Spleen (tissue), 11 donors: ENCODE data around the gene KYNU. TPM values are rescaled to one million over a fixed set of nuclear protein-coding genes. Genes with fewer than 3 reads are reported as not detected.

ENCODE experiments used
- DNase-seq: peaks from one replicate; pipeline ENCODE4 v3.0.0-alpha.2; 2020
- H3K27ac ChIP-seq, 8 donors: fragments of 200-600 bp; sonication (generic) in 7 of 8; 1 replicate in 4 of 8; 2 replicates in 4 of 8; pipeline versions ENCODE4 v1.5.0 to v1.8.0; 2016 to 2021; ENCODE audit warnings: inconsistent platforms in 4 of 8, mild to moderate bottlenecking in 4 of 8, moderate library complexity in 1 of 8
- H3K27me3 ChIP-seq, 7 donors: fragments of 200-600 bp; sonication (generic) in 6 of 7; replicated peaks in 1 of 7; 1 replicate in 4 of 7; 2 replicates in 3 of 7; pipeline versions ENCODE4 v1.5.0 to v1.8.0; 2016 to 2021; ENCODE audit warnings: inconsistent platforms in 3 of 7, mild to moderate bottlenecking in 1 of 7
- H3K36me3 ChIP-seq, 6 donors: fragments of 200-600 bp; sonication (generic) in 5 of 6; 1 replicate in 4 of 6; 2 replicates in 2 of 6; pipeline versions ENCODE4 v1.5.0 to v1.8.0; 2016 to 2021; ENCODE audit warnings: inconsistent platforms in 2 of 6
- H3K4me1 ChIP-seq, 6 donors: fragments of 200-600 bp; sonication (generic) in 5 of 6; 1 replicate in 3 of 6; 2 replicates in 3 of 6; pipeline versions ENCODE4 v1.5.0 to v1.8.0; 2016 to 2021; ENCODE audit warnings: inconsistent platforms in 3 of 6
- H3K4me3 ChIP-seq, 8 donors: fragments of 200-600 bp; sonication (generic) in 7 of 8; 1 replicate in 4 of 8; 2 replicates in 4 of 8; pipeline versions ENCODE4 v1.5.0 to v1.8.0; 2016 to 2021; ENCODE audit warnings: inconsistent platforms in 4 of 8, mild to moderate bottlenecking in 4 of 8, moderate library complexity in 2 of 8
- H3K9me3 ChIP-seq, 8 donors: fragments of 200-600 bp; sonication (generic) in 7 of 8; 1 replicate in 4 of 8; 2 replicates in 4 of 8; pipeline versions ENCODE4 v1.5.0 to v1.8.0; 2016 to 2021; ENCODE audit warnings: inconsistent platforms in 4 of 8
- POLR2A ChIP-seq, 3 donors: fragments of 450-650 bp; IDR thresholded peaks; one replicate each; pipeline ENCODE4 v1.5.1; 2017; ENCODE audit warnings: antibody characterized with exemption in 3 of 3, mild to moderate bottlenecking in 1 of 3
- POLR2AphosphoS5 ChIP-seq, 3 donors: sonication (generic); formaldehyde crosslinking; IDR thresholded peaks; one replicate each; pipeline ENCODE4 v1.5.1; 2017; ENCODE audit warnings: antibody characterized with exemption in 3 of 3
- WGBS, 5 donors: extraction: QIAGEN DNeasy Blood & Tissue Kit in 3 of 5; methylation state at CpG; one replicate each; pipeline versions ENCODE4 v1.1.5 to v1.1.7; 2013 to 2018; 5-methylcytosine and 5-hydroxymethylcytosine counted together
- intact Hi-C: fragments of 100-400 bp; cut with DNase I; formaldehyde crosslinking; loops from one replicate; pipeline ENCODE4 v1.15.0; 2023; ENCODE audit warnings: low total_unique reads
- polyA plus RNA-seq, 3 donors: library from polyadenylated mRNA; stranded (reverse); fragments of 200-250 nt; gene quantifications; one replicate each; pipeline ENCODE4 v1.2.1, GENCODE V29; 2013
- total RNA-seq, 7 donors: library from RNA; depleted of rRNA in 3 of 7; stranded (reverse); fragments of >200 nt in 3 of 7; fragmentation: NEBNext Ultra II Directional in 4 of 7; extraction: Animal tissue kit (Norgen Biotek cat#: 25700) in 4 of 7; gene quantifications; one replicate each; pipeline versions ENCODE4 v1.1.0 to v1.2.1, GENCODE V29; 2016 to 2021
- TF ChIP-seq, protein P1 (sequence below), 11 experiments: fragments of 200-600 bp in 7 of 11; fragments of 450-650 bp in 4 of 11; sonication (generic) in 4 of 11; IDR thresholded peaks in 8 of 11; conservative IDR thresholded peaks in 3 of 11; 1 replicate in 7 of 11; 2 replicates in 4 of 11; pipeline versions ENCODE4 v1.4.0 to v1.8.0; 2016 to 2021; ENCODE audit warnings: antibody characterized with exemption in 11 of 11, inconsistent platforms in 4 of 11, mild to moderate bottlenecking in 1 of 11
- donor health status: healthy with polysubstance abuse.
- donor health status: DM: no; HTN: no; CAD: no; lungs with moderate emphysema.
- donor health status: DM: no; HTN: no; CAD: no.
- donor health status: Bipolar disorder and iron deficiency.
- donor health status: healthy.
- donor health status: DM: no; HTN: no; CAD: no.
- donor health status: DM: yes; HTN: yes; CAD: no.

KYNU gene
- total and polyA plus RNA-seq, 10 donors, result 11.1 to 38.4 (median 20.8) TPM

DNA sequence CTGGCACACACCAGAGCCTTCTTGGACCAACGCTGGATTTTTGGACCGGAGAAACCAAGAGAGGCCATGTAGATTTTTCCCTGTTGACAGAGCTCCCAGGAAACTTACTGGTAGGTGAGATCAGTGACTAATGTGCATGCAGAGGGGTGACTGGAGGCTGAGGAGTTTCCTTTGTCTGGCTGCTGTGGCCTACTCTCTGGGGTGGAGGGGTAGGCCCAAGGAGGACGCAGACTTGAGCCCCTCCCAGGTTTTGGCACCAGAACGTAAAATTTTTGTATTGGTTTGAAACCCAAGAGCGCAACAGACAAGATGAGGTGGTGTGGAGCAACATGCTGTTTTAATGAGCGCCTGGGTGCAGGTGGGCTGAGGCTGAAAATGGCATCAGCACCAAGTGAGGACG is 59.2 kb downstream of the KYNU start:
- no peak for DNase-seq
- Histone ChIP-seq H3K4me3 (no peak overlapping the region), H3K36me3 (peaks cover 0 to 3% (median 0%) of the 10 kb centered on the region in 6 donors), H3K9me3 (no peaks in the 10 kb centered on the region), H3K4me1 (no peaks in the 10 kb centered on the region), H3K27me3 (no peaks in the 10 kb centered on the region), H3K27ac (no peak overlapping the region)
- WGBS, 5 donors, result 93 to 98% (median 95%) methylated on average over 7 of the region's 7 CpGs
- intact Hi-C loops, result no loop called here
- TF ChIP-seq POLR2A (IDR thresholded peaks at IDR 0.05) (no peak), POLR2AphosphoS5 (IDR thresholded peaks at IDR 0.05) (no peak)

DNA sequence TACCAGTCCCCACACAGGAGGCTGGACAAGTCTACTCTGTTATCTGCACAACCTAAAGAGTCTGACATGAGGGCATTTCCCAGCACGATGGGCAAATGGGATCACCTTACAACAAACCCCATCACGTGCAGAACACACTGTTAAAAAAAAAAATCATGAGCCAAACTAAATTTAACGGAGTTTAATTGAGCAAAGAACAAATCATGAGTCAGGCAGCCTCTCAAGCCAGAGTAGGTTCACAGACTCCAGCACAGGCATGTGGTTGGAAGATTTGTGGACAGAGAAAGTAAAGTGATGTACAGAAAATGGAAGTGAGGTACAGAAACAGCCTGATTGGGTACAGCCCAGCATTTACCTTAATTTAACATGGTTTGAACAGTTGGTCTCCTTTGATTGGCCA is 59.9 kb downstream of the KYNU start:
- 80 to 91% (median 87%) methylated on average over 3 of the region's 3 CpGs for WGBS, 5 donors
- TF ChIP-seq, protein P1, sequence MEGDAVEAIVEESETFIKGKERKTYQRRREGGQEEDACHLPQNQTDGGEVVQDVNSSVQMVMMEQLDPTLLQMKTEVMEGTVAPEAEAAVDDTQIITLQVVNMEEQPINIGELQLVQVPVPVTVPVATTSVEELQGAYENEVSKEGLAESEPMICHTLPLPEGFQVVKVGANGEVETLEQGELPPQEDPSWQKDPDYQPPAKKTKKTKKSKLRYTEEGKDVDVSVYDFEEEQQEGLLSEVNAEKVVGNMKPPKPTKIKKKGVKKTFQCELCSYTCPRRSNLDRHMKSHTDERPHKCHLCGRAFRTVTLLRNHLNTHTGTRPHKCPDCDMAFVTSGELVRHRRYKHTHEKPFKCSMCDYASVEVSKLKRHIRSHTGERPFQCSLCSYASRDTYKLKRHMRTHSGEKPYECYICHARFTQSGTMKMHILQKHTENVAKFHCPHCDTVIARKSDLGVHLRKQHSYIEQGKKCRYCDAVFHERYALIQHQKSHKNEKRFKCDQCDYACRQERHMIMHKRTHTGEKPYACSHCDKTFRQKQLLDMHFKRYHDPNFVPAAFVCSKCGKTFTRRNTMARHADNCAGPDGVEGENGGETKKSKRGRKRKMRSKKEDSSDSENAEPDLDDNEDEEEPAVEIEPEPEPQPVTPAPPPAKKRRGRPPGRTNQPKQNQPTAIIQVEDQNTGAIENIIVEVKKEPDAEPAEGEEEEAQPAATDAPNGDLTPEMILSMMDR (IDR thresholded peaks at IDR 0.05 in 8 of 11, conservative IDR thresholded peaks at IDR 0.05 in 3 of 11), result no peak
- TF ChIP-seq POLR2A (IDR thresholded peaks at IDR 0.05) (no peak), POLR2AphosphoS5 (IDR thresholded peaks at IDR 0.05) (no peak)
- DNase-seq, result no peak
- no peaks in the 10 kb centered on the region for H3K27me3 ChIP-seq
- no peaks in the 10 kb centered on the region for H3K4me1 ChIP-seq
- H3K4me3 ChIP-seq, result no peak overlapping the region
- intact Hi-C loops, result no loop called here
- H3K9me3 ChIP-seq, result no peaks in the 10 kb centered on the region
- H3K27ac ChIP-seq, result no peak overlapping the region
- peaks cover 0 to 3% (median 0%) of the 10 kb centered on the region in 6 donors for H3K36me3 ChIP-seq

GRCh38 chr2:142938240-142938639 is 60.8 kb downstream of the KYNU start:
- 62 to 76% (median 72%) methylated on average over 5 of the region's 5 CpGs for WGBS, 5 donors
- Histone ChIP-seq H3K27me3 (no peaks in the 10 kb centered on the region), H3K27ac (no peak overlapping the region), H3K9me3 (no peaks in the 10 kb centered on the region), H3K36me3 (peaks cover 0 to 3% (median 0%) of the 10 kb centered on the region in 6 donors), H3K4me3 (no peak overlapping the region), H3K4me1 (no peaks in the 10 kb centered on the region)
- no peak for DNase-seq
- TF ChIP-seq POLR2AphosphoS5 (IDR thresholded peaks at IDR 0.05) (no peak), POLR2A (IDR thresholded peaks at IDR 0.05) (no peak)
- TF ChIP-seq, protein P1 (IDR thresholded peaks at IDR 0.05 in 8 of 11, conservative IDR thresholded peaks at IDR 0.05 in 3 of 11), result no peak
- intact Hi-C loops, result no loop called here

- Histone ChIP-seq H3K27ac (no peak overlapping the region), H3K9me3 (no peaks in the 10 kb centered on the region), H3K4me1 (no peaks in the 10 kb centered on the region), H3K4me3 (no peak overlapping the region), H3K36me3 (peaks cover 0 to 3% (median 0%) of the 10 kb centered on the region in 6 donors), H3K27me3 (no peaks in the 10 kb centered on the region)
- intact Hi-C loops, result no loop called here
- no peak for DNase-seq
- no peak for TF ChIP-seq POLR2AphosphoS5 (IDR thresholded peaks at IDR 0.05)
- TF ChIP-seq, protein P1 (IDR thresholded peaks at IDR 0.05 in 8 of 11, conservative IDR thresholded peaks at IDR 0.05 in 3 of 11), result no peak
- TF ChIP-seq POLR2A (IDR thresholded peaks at IDR 0.05), result no peak
- 40 to 57% (median 50%) methylated on average over 2 of the region's 2 CpGs for WGBS, 5 donors
Measured at GRCh38 chr2:142940606-142941223, 63.3 kb downstream of the KYNU start.
